ENCODE data around the gene NELFB. TPM values are rescaled to one million over a fixed set of nuclear protein-coding genes. Genes with fewer than 3 reads are reported as not detected.
A peak's percentile ranks its signal among the peaks of the same experiment; 100 is the strongest.

Gene NELFB
- total and polyA plus RNA-seq, 9 of the 15 experiments (the other 6 are each of a cell fraction or from before 2014, with no cell fraction given), result 0.24 to 84.0 (median 29.7) TPM

DNA sequence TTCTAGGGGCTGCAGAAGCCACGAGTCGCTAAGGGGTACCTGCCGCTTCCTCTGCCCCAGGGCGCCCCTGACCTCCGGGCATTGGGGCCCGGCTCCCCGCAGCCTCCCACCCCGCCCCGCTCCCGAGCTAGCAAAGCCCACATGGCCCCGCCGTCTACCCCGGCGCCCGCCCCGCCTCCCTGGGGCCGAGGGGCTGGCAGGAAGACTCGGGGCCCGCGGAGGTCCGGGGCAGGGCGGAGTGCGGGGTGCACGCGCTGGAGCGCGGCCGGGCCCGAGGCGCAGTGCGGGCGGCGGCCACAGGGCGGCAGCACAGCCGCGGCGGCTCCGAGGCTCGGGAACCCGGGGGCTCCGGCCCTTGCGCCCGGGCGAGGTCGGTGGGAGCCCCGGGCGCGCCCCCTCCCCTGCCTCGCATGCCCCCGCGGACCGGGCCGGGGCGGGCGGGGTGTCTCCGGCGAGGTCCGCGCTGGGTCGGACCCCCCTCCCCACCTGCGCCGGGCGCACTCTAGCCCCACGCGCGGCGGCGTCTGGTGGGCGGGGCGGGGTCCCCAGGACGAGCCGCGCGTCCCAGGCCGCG is 40.2 kb downstream of the NELFB start:
- Histone ChIP-seq H2AFZ (ENCODE audit: low read depth, low read length) (peak overlapping the region; percentile 83), H3K4me1 (replicated peaks in 1 of 2; ENCODE audit: control insufficient read depth in 2 of 2, insufficient read depth in 2 of 2, low read length in 2 of 2) (peaks cover 21 to 55% of the 10 kb centered on the region in 2 experiments), H3K27me3 (ENCODE audit: control insufficient read depth in 2 of 2, insufficient read depth in 2 of 2, low read length in 2 of 2) (no peaks in the 10 kb centered on the region)
- TF ChIP-seq ZZZ3 (IDR thresholded peaks at IDR 0.05), result no peak
- TF ChIP-seq, protein P1, sequence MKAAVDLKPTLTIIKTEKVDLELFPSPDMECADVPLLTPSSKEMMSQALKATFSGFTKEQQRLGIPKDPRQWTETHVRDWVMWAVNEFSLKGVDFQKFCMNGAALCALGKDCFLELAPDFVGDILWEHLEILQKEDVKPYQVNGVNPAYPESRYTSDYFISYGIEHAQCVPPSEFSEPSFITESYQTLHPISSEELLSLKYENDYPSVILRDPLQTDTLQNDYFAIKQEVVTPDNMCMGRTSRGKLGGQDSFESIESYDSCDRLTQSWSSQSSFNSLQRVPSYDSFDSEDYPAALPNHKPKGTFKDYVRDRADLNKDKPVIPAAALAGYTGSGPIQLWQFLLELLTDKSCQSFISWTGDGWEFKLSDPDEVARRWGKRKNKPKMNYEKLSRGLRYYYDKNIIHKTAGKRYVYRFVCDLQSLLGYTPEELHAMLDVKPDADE (conservative IDR thresholded peaks at IDR 0.05; ENCODE audit: control insufficient read depth, low read depth, low read length), result peak; percentile 47; the same call in 1 of the 2 replicates
- TF ChIP-seq, protein P2, sequence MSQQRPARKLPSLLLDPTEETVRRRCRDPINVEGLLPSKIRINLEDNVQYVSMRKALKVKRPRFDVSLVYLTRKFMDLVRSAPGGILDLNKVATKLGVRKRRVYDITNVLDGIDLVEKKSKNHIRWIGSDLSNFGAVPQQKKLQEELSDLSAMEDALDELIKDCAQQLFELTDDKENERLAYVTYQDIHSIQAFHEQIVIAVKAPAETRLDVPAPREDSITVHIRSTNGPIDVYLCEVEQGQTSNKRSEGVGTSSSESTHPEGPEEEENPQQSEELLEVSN (IDR thresholded peaks at IDR 0.05; ENCODE audit: borderline replicate concordance in 1 of 2, extremely low read depth in 1 of 2, insufficient read depth in 1 of 2, insufficient read length in 1 of 2, low read depth in 1 of 2, low read length in 1 of 2, poor library complexity in 1 of 2, severe bottlenecking in 1 of 2), result peak; percentile 63 to 89
- TF ChIP-seq RAD21 (CRISPR knock-in tag; conservative IDR thresholded peaks at IDR 0.05 in 1 of 2, IDR thresholded peaks at IDR 0.05 in 1 of 2), result peak in 1 of 2 experiments; percentile 76; a peak in 3 of 4 replicates
- TF ChIP-seq GATAD2B (IDR thresholded peaks at IDR 0.05; ENCODE audit: borderline replicate concordance), result peak; percentile 93
- peak; percentile 49 for TF ChIP-seq RBFOX2 (IDR thresholded peaks at IDR 0.05; ENCODE audit: low read depth, low read length)
- peak; percentile 29 for TF ChIP-seq TAF1 (IDR thresholded peaks at IDR 0.05; ENCODE audit: control insufficient read depth, extremely low read depth, insufficient read depth, low read length, severe bottlenecking)
- TF ChIP-seq POLR2G (IDR thresholded peaks at IDR 0.05; ENCODE audit: low read depth, low read length), result peak; percentile 60
- TF ChIP-seq NONO (IDR thresholded peaks at IDR 0.05; ENCODE audit: low read depth in 2 of 2, low read length in 1 of 2), result 0 out of 4 replicates have a peak, but pooled peaks of 1 of the 2 experiments have one; percentile 58
- TF ChIP-seq, protein P3, sequence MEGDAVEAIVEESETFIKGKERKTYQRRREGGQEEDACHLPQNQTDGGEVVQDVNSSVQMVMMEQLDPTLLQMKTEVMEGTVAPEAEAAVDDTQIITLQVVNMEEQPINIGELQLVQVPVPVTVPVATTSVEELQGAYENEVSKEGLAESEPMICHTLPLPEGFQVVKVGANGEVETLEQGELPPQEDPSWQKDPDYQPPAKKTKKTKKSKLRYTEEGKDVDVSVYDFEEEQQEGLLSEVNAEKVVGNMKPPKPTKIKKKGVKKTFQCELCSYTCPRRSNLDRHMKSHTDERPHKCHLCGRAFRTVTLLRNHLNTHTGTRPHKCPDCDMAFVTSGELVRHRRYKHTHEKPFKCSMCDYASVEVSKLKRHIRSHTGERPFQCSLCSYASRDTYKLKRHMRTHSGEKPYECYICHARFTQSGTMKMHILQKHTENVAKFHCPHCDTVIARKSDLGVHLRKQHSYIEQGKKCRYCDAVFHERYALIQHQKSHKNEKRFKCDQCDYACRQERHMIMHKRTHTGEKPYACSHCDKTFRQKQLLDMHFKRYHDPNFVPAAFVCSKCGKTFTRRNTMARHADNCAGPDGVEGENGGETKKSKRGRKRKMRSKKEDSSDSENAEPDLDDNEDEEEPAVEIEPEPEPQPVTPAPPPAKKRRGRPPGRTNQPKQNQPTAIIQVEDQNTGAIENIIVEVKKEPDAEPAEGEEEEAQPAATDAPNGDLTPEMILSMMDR (IDR thresholded peaks at IDR 0.05 in 2 of 3, conservative IDR thresholded peaks at IDR 0.05 in 1 of 3; ENCODE audit: insufficient read depth in 2 of 3, low read depth in 1 of 3, low read length in 3 of 3), result peak in 2 of 3 experiments; percentile 68 to 85; a peak in 5 of 6 replicates
- peak; percentile 89; the same call in 1 of the 2 replicates for TF ChIP-seq ERF (CRISPR knock-in tag; IDR thresholded peaks at IDR 0.05)
- TF ChIP-seq, protein P4, sequence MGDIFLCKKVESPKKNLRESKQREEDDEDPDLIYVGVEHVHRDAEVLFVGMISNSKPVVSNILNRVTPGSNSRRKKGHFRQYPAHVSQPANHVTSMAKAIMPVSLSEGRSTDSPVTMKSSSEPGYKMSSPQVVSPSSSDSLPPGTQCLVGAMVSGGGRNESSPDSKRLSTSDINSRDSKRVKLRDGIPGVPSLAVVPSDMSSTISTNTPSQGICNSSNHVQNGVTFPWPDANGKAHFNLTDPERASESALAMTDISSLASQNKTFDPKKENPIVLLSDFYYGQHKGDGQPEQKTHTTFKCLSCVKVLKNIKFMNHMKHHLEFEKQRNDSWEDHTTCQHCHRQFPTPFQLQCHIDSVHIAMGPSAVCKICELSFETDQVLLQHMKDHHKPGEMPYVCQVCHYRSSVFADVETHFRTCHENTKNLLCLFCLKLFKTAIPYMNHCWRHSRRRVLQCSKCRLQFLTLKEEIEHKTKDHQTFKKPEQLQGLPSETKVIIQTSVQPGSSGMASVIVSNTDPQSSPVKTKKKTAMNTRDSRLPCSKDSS (IDR thresholded peaks at IDR 0.05; ENCODE audit: low read depth, partially characterized antibody), result no peak
- peak; percentile 58 for TF ChIP-seq FUS (optimal IDR thresholded peaks at IDR 0.05; ENCODE audit: low read depth, low read length)

More for the DNA sequence above, 40.2 kb downstream of the NELFB start:
- in situ Hi-C loops (cut with MboI), result no loop called here
- peak overlapping the region; percentile 56 to 87; a peak in 3 of 4 replicates for H3K9ac ChIP-seq (ENCODE audit: insufficient read depth in 1 of 2, low read depth in 2 of 2, low read length in 2 of 2)
- BruUV-seq (replicated peaks), result no TSS peak
- ATAC-seq (peak; percentile 80), FAIRE-seq (no peak), DNase-seq (ENCODE audit: extremely low read depth in 1 of 4, low spot score in 3 of 4) (peak; percentile 75 to 92 (median 88))
- H3K9me3 ChIP-seq (replicated peaks; ENCODE audit: control insufficient read depth, insufficient read depth, low read depth, low read length), result 0 out of 2 replicates have a peak, but pooled peaks cover 1% of the 10 kb centered on the region
- H4K20me1 ChIP-seq (replicated peaks; ENCODE audit: control insufficient read depth, insufficient read depth, low read length), result peaks cover 6% of the 10 kb centered on the region
- H3K27ac ChIP-seq (ENCODE audit: extremely low read depth, low read depth, low read length), result peak overlapping the region; percentile 62; the same call in 1 of the 3 replicates
- WGBS (ENCODE audit: insufficient coverage, low coverage, missing lambda C conversion rate), result 5% methylated on average over 21 of the region's 76 CpGs
- CTCF ChIA-PET (ENCODE audit: low intra/inter-chr PET ratio), result interaction anchor here (0.6 to 1.7 kb wide), 4 partner anchors 17 to 508 kb away, joined by 3 to 8 read pairs (median 4); partner anchors contain the start of gene TOR4A
- no peaks in the 10 kb centered on the region for H3K9me1 ChIP-seq (ENCODE audit: control insufficient read depth, insufficient read depth, low read length)
- POLR2A ChIA-PET, result no interaction called here
- peak overlapping the region; percentile 55 for H3K4me3 ChIP-seq
- H3K79me2 ChIP-seq (ENCODE audit: control insufficient read depth, insufficient read depth, low read length), result peaks cover 14% of the 10 kb centered on the region
- peaks cover 8% of the 10 kb centered on the region; the same call in 1 of the 3 replicates for H3K36me3 ChIP-seq (ENCODE audit: control insufficient read depth, insufficient read depth, low read length)
- intact Hi-C loops (cut with micrococcal nuclease), result no loop called here
- peak overlapping the region; percentile 49; the same call in 1 of the 2 replicates for H3K4me2 ChIP-seq (ENCODE audit: insufficient read depth, low read length)
